ENCODE data around the gene MIGA2.

MIGA2 gene

GRCh38 chr9:129104051-129104450 is 67.6 kb downstream of the MIGA2 start:
- H3K4me3 ChIP-seq (ENCODE audit: low read depth, low read length) = no peak overlapping the region

More at GRCh38 chr9:129104051-129104450, 67.6 kb downstream of the MIGA2 start:
- no peak overlapping the region for H3K27ac ChIP-seq (ENCODE audit: extremely low read depth, low read depth, low read length)
- H3K9me3 ChIP-seq (ENCODE audit: control insufficient read depth, insufficient read depth, low read depth, low read length) = no peaks in the 10 kb centered on the region
- POLR2A ChIA-PET = interaction anchor here (0.5 kb wide), 1 partner anchor 72 kb away, joined by 8 read pairs; no protein-coding TSS in a partner anchor
- CTCF ChIA-PET = interaction anchor here (1.2 kb wide), 1 partner anchor 28 kb away, joined by 3 read pairs; no protein-coding TSS in a partner anchor
- no peak for TF ChIP-seq ZNF23 (tag by site-specific recombination; IDR thresholded peaks at IDR 0.05; ENCODE audit: borderline replicate concordance)
- no peak for TF ChIP-seq ZNF169 (tag by site-specific recombination; IDR thresholded peaks at IDR 0.05)
- TF ChIP-seq ZNF571 (tag by site-specific recombination; IDR thresholded peaks at IDR 0.05) = no peak
- no peak for TF ChIP-seq ZNF202 (tag by site-specific recombination; IDR thresholded peaks at IDR 0.05; ENCODE audit: borderline replicate concordance)
- TF ChIP-seq ZNF776 (tag by site-specific recombination; IDR thresholded peaks at IDR 0.05; ENCODE audit: borderline replicate concordance) = no peak
- no peak for TF ChIP-seq KLF1 (tag by site-specific recombination; IDR thresholded peaks at IDR 0.05)
- no peak for TF ChIP-seq ZNF391 (tag by site-specific recombination; IDR thresholded peaks at IDR 0.05; ENCODE audit: borderline replicate concordance, low read depth)
- no peak for TF ChIP-seq ZBTB49 (tag by site-specific recombination; IDR thresholded peaks at IDR 0.05; ENCODE audit: low read depth)
- no peak for TF ChIP-seq ZNF473 (tag by site-specific recombination; IDR thresholded peaks at IDR 0.05)
- TF ChIP-seq ZBTB11 (tag by site-specific recombination; conservative IDR thresholded peaks at IDR 0.05; ENCODE audit: low read depth) = no peak
- TF ChIP-seq ZNF747 (tag by site-specific recombination; IDR thresholded peaks at IDR 0.05) = no peak
- TF ChIP-seq AEBP2 (tag by site-specific recombination; IDR thresholded peaks at IDR 0.05; ENCODE audit: borderline replicate concordance) = no peak
- TF ChIP-seq ZNF133 (tag by site-specific recombination; IDR thresholded peaks at IDR 0.05) = no peak
- H3K4me1 ChIP-seq (ENCODE audit: control insufficient read depth, insufficient read depth, low read length) = no peaks in the 10 kb centered on the region
- H3K36me3 ChIP-seq (ENCODE audit: control insufficient read depth in 2 of 2, insufficient read depth in 1 of 2, low read length in 2 of 2) = peaks cover 0 to 8% of the 10 kb centered on the region in 2 experiments; a peak in 1 of 3 replicates
